HG03378 (cell line): Measurements from ENCODE around the gene SKAP1.

Experiments
- ATAC-seq: cut with Tn5 transposase; IDR thresholded peaks from one replicate; pipeline ENCODE4 v1.9.1; 2021; ENCODE audit warnings: mild to moderate bottlenecking, moderate library complexity; ENCODE audit not compliant: unreplicated experiment

SKAP1 gene

DNA sequence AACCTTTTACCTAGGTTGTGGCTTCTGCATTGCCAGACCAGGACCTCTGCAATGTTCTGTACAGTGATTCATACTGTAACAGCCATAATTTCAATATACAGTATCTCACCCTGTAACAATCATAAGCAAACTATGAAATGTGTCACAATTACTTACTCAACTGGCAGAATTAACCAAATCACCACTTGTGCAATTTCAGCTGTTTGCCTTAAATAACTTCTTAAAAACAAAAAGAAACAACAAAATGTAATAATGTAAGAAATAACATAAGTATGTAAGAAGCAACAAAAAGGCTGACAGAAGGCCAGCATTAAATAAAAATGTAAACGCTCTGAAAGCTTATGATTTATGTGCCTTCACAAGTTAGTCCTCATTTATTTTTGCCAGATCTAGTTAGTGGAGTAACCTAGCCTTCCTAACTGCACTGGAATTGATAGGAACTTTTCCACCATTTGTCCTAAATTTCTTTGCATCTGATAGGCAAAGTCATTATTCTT, 96.9 kb downstream of the SKAP1 start:
- ATAC-seq = no peak

DNA sequence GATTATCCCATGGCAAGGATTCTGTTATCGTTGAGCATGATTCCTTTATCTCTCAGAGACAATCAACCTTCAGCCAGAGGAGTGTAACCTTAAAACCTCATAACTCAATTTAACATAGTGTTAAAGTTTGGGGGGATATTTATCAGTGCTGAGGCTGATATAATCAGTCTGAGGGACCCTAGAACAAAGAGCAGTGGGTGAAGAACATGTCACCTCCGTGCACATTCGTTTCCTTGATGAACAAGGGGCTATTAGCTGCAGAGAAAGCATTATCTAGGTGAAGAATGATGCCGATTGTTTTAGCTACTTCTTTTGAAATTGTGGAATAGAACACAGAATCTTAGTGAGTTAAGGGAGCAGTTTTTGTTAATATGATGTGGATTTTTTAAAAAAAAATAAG, 99.1 kb downstream of the SKAP1 start:
- no peak for ATAC-seq

DNA sequence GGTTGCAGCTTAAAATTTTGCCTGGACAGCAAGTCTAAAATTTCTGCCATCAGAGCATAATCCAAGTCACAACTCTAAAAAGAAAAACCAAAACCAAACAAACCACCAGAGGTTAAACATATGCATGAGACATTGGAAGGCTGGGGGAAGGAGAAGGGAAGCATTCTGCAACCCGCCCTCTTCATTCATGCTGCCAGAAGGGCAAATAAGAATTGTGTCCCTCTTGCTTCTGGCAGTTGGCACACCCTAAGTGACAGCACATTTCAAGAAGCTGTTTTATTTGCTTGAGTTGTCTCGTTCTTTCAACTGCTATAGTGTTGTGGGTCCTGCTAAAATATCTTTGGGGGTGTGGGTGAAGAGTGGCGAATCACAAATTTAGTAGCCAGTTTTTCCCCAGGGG, 99.6 kb downstream of the SKAP1 start:
- ATAC-seq = no peak

DNA sequence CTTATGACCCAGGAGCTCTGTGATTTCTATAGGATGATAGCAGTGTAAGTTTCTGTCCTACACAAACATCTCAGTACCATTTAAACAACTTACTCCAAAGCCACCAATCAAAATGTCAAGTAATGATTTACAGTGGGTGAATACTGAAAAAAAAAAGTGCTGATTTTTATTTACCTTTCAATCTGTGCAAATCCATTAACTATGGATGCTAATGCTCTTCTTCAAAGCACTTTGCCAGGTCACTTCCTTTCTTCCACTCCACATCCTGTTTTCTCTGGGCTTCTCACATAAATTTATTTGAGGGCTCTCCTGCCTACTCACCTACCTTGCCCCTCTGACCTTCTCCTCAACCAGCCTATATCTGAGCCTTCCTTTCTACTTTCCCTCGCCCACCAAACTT, 101.6 kb downstream of the SKAP1 start:
- no peak for ATAC-seq

DNA sequence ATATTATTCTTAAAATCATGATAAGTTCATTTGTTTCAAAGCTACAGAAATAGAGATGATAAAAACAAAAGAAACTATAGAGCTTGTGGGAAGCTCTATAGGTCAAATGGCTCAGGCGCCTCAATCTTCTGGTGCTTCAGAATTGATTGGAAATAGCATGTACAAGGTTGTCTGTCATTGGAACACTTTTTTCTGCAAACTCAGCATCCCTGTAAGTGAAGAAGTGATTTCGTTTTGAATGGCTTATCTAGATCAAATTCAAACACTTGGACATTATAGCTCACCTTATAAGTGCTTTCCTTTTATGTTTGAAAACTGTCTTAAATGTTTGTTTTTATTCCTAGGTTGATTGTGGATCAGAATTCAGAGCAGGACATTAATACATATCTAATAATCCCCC, 103.7 kb downstream of the SKAP1 start:
- no peak for ATAC-seq

DNA sequence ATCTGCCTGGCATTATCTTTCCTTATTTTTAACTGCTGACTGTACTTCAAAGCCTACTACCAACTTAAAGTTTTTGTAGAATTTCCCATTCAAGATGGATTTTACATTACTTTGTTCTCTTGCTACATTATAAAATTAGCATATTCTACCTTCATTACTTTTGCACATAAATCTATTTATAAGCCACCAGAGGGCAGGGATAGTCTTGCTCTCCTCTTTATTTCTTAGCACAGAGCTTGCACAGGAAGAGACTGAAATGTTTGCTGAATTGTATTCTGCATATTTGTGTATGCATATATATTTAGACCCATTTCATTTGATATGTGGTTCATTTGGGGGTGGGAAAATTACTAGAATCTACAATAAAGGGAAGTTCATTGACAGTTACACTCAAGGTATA, 108.0 kb downstream of the SKAP1 start:
- ATAC-seq = no peak

DNA sequence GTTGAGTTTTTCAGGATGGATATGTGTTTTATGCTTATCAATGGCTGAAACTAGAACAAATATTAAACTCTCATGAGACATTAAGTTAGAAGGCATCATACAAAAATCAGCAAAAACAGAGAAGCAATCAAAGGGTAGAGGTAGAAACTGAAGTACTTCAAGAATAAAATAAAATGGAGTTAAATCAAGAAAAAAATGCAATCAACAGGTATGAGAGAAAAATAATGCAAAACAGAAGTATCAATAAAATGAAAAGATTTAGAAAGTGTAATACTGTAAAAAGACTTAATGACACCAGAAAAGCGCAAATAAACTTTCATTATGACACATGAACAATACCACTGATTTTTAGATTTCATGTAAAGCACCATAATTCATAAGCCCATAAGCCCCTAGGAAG, 112.3 kb downstream of the SKAP1 start:
- ATAC-seq = no peak

- no peak for ATAC-seq
Measured at GRCh38 chr17:48314716-48315115, 115.3 kb downstream of the SKAP1 start.

GRCh38 chr17:48313096-48313755, 116.8 kb downstream of the SKAP1 start:
- ATAC-seq = no peak

- no peak for ATAC-seq
Measured at GRCh38 chr17:48311324-48311723, 118.7 kb downstream of the SKAP1 start.

- no peak for ATAC-seq
Measured at GRCh38 chr17:48310748-48311213, 119.2 kb downstream of the SKAP1 start.

- ATAC-seq = no peak
Measured at GRCh38 chr17:48308581-48308980, 121.4 kb downstream of the SKAP1 start.

DNA sequence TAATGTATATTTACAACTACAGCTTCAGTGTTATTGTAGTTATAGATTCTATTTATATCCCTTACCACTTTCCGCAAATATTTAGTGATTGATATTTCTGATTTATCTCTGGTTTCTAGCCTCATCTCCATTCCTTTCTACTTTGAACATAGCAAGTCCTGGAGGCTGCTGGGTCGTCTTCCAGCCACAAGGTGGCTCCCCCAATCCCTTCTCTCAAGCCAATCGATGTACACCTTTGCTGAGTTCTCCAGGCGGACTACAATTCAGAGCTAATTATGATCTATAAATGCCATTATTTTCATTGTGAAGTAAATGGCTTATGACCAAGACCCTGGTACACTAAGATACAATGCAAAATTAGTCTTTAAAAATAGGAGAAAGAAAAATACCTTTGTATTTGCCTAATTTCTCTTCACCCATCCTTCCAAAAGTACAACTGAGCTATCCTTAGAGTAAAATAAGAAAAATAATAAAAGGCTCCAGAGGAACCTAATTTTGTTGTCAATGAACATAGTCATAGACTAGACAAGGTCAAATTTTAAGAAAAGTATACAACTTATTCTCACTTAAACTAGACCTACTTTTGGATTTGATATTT, 122.1 kb downstream of the SKAP1 start:
- ATAC-seq = no peak

GRCh38 chr17:48307255-48307654, 122.8 kb downstream of the SKAP1 start:
- no peak for ATAC-seq

DNA sequence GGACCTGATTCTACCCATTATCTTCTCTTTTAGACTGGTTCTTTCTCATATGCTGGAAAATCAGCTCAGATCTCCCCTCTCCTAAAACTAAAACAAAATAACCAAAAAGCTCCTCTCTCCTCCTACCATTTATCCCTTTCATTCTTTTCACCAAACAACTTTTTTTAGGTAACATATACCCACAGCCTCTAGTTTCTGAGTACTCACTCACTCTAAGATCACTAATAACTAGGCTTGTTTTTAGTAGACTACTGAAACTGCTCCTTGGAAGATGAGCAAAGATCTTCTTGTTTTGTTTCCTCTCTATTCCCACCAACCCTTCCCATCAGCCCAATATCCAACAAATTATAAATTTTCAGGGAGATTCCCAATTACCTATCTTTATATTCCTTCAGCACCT, 129.0 kb downstream of the SKAP1 start:
- no peak for ATAC-seq

- no peak for ATAC-seq
Measured at GRCh38 chr17:48299760-48300159, 130.3 kb downstream of the SKAP1 start.

DNA sequence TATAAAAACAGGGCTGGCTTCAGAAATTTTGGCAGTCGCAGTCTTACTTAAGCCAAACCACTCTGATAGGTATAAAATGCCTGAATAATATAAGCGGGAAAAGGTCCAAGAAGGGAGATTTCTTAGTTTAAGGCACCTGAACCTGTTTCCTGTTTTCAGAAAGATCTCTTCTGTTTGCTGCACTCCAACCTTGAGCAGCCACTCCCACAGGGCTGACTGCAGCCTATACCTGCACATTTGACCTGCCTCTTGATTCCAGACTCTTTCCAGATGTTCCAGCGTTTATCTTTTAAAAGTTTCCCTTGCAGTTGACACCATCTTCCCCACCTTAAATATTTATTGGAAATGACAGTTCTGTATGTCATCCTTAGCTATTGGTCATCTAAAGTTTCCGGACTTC, 132.2 kb downstream of the SKAP1 start:
- no peak for ATAC-seq

DNA sequence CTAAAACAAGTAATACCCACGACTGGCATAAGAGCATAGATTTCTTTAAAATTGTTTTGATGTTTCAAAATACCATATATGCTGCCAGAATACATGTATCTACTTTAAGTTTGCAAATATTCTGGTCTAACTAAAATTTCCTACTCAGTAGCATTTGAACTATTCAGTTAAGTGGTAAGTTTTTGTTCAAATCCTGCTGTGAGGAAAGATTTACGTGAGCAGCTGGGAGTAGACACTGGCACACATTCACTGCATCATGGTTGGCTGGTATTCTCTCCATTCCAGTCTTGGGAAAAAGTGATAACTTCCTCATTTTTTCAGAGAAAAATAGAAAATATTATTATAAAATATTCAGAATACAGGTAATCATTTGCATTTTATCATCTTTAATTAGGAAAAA, 133.6 kb downstream of the SKAP1 start:
- no peak for ATAC-seq

- no peak for ATAC-seq
Measured at GRCh38 chr17:48295362-48296288, 134.4 kb downstream of the SKAP1 start.

DNA sequence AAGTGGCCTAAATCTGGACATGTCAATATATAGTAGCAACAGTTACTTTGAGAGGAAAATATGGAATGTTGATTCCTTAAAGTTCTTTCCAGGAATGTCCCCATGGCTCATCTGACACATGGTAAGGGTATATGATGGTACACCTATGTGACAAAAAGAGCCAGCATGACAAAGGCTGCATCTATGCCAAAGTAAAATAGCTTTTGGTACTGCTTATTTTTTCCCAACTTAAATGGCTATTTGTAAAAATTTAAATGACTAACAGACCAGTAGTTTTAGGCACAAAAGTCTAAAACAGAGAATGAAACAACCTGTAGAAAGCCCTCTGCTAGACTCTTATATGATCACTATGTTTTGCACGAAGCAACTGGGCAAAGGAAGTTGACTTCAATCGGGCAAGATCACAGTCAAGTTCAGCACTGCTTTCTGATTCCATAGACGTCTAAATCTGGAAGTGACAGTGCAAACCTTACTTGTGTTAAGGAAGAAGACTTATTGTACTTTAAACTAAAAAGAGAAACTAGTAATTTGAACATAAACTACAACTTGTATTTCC, 135.1 kb downstream of the SKAP1 start:
- no peak for ATAC-seq
